PC-9 (cell line): Measurements from ENCODE around the gene AIFM2.

Experiments used
- EZH2 ChIP-seq: fragments of 200-600 bp; sonication (generic); IDR thresholded peaks from 2 replicates; pipeline ENCODE4 v1.8.0; 2017; ENCODE audit warnings: antibody characterized with exemption, low read depth
- TF ChIP-seq, protein P1 (sequence below): fragments of 200-600 bp; sonication (generic); conservative IDR thresholded peaks from 2 replicates; pipeline ENCODE4 v1.6.1; 2017; ENCODE audit warnings: mixed run types, antibody characterized with exemption, mild to moderate bottlenecking, moderate library complexity

GRCh38 chr10:70158113-70158512 lies 25.5 kb upstream of the AIFM2 start:
- TF ChIP-seq, protein P1, sequence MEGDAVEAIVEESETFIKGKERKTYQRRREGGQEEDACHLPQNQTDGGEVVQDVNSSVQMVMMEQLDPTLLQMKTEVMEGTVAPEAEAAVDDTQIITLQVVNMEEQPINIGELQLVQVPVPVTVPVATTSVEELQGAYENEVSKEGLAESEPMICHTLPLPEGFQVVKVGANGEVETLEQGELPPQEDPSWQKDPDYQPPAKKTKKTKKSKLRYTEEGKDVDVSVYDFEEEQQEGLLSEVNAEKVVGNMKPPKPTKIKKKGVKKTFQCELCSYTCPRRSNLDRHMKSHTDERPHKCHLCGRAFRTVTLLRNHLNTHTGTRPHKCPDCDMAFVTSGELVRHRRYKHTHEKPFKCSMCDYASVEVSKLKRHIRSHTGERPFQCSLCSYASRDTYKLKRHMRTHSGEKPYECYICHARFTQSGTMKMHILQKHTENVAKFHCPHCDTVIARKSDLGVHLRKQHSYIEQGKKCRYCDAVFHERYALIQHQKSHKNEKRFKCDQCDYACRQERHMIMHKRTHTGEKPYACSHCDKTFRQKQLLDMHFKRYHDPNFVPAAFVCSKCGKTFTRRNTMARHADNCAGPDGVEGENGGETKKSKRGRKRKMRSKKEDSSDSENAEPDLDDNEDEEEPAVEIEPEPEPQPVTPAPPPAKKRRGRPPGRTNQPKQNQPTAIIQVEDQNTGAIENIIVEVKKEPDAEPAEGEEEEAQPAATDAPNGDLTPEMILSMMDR = no peak
- TF ChIP-seq EZH2 = no peak
